Transverse colon (tissue), 4 donors: ENCODE measurements around the gene ZNF500. TPM values are rescaled to one million over a fixed set of nuclear protein-coding genes. Genes with fewer than 3 reads are reported as not detected.

Experiments used
- DNase-seq: peaks from one replicate; pipeline ENCODE4 v3.0.0-alpha.2; 2019
- H3K27ac ChIP-seq, 4 donors: fragments of 200-600 bp; sonication (generic); 2 replicates each; pipeline ENCODE4 v1.5.1; 2016 to 2018; ENCODE audit warnings: inconsistent platforms in 4 of 4
- H3K27me3 ChIP-seq: fragments of 200-600 bp; sonication (generic); 2 replicates; pipeline ENCODE4 v1.5.1; 2017; ENCODE audit warnings: inconsistent platforms
- H3K36me3 ChIP-seq, 4 donors: fragments of 200-600 bp; sonication (generic); 2 replicates each; pipeline ENCODE4 v1.5.1; 2017 to 2019; ENCODE audit warnings: inconsistent platforms in 4 of 4
- H3K4me1 ChIP-seq, 4 donors: fragments of 200-600 bp; sonication (generic); 2 replicates each; pipeline ENCODE4 v1.5.1; 2017 to 2020; ENCODE audit warnings: inconsistent platforms in 4 of 4
- H3K4me3 ChIP-seq, 4 donors: fragments of 200-600 bp; sonication (generic); 1 replicate in 1 of 4; 2 replicates in 3 of 4; pipeline versions ENCODE4 v1.5.1 to v1.6.1; 2017 to 2019; ENCODE audit warnings: inconsistent platforms in 4 of 4
- H3K9me3 ChIP-seq, 2 donors: fragments of 200-600 bp; sonication (generic); 2 replicates each; pipeline ENCODE4 v1.5.1; 2017 to 2019; ENCODE audit warnings: inconsistent platforms in 2 of 2
- EP300 ChIP-seq: sonication (generic); formaldehyde crosslinking; IDR thresholded peaks from one replicate; pipeline ENCODE4 v1.6.1; 2017; ENCODE audit warnings: antibody characterized with exemption, low read depth
- POLR2A ChIP-seq: fragments of 450-650 bp; IDR thresholded peaks from one replicate; pipeline ENCODE4 v1.6.1; 2016; ENCODE audit warnings: antibody characterized with exemption, mild to moderate bottlenecking, moderate library complexity
- POLR2AphosphoS5 ChIP-seq, 3 donors: sonication (generic); formaldehyde crosslinking; IDR thresholded peaks; one replicate each; pipeline ENCODE4 v1.6.1; 2016; ENCODE audit warnings: antibody characterized with exemption in 3 of 3
- WGBS, 2 donors: methylation state at CpG; one replicate each; pipeline ENCODE4 v1.1.5; 2018; ENCODE audit warnings: low coverage in 1 of 2; 5-methylcytosine and 5-hydroxymethylcytosine counted together
- in situ Hi-C, 4 donors: fragments of 200-750 bp; cut with MboI; loops; one replicate each; pipeline versions ENCODE4 v1.15.0 to v1.15.1; 2017; ENCODE audit warnings: low sequenced_read_pairs in 3 of 4, low pct_ligation_motif_present in 1 of 4, low pct_unique_long_range_greater_than_20kb in 1 of 4
- intact Hi-C: fragments of 100-400 bp; cut with DNase I; formaldehyde crosslinking; loops from one replicate; pipeline ENCODE4 v1.15.1; 2023; ENCODE audit warnings: low total_unique reads
- total RNA-seq, 4 donors: library from RNA; depleted of rRNA; stranded (reverse); fragments of >200 nt; gene quantifications; one replicate each; pipeline ENCODE4 v1.1.0, GENCODE V29; 2016
- TF ChIP-seq, protein P1 (sequence below), 5 experiments: fragments of 200-600 bp in 3 of 5; fragments of 450-650 bp in 2 of 5; sonication (generic) in 3 of 5; IDR thresholded peaks; 1 replicate in 2 of 5; 2 replicates in 3 of 5; pipeline ENCODE4 v1.5.1; 2016 to 2017; ENCODE audit warnings: antibody characterized with exemption in 5 of 5, inconsistent platforms in 3 of 5, mild to moderate bottlenecking in 2 of 5, moderate library complexity in 1 of 5

The ZNF500 gene
- total RNA-seq, 4 donors from 2014 or later: 9.7 to 31.2 (median 11.6) TPM

DNA sequence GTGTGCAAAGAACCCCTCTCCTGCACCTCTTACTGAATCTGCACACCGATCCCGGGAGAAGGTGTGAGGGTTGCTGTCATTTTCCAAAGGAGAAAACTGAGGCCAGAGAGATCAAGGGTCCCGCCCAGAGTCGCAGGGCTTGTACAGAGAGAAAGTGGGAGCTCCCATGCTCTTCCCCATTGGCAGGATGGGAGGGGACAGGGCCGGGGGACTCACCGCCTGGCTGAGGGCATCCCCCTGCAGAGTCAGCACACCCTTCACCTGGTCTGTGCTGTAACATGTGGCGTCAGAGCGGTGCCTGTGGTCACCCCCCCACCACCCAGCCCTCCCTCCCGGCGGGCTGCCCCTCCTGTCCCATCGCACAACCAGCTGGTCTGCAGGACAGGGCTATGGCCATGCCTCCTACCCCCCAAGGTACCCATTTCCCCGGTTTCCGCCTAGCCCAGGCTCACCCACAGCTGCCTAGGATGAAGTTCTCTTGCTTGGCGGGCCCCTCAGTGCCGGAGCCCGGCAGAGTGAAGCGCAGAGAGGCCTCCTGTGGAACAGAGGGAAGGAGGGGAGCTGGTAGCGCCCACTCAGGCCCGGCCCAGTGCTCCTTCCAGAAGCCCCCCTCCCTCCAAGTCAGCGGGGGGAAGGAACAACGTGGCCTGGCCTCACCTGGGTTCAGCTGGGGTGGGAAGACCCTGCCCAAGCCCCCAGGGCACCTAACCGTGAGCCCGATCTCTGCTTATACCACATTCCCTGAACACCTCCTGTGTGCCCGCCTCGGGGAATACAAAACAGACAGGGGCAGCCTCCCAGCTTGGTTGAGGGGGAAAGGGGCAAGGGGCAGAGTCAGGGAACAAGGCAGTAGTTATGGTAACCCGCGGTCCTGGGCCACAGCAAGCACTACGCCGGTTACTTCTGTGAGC, 34.3 kb upstream of the ZNF500 start:
- in situ Hi-C loops: no loop called here
- H3K36me3 ChIP-seq: peaks cover 0 to 20% (median 0%) of the 10 kb centered on the region in 4 donors
- DNase-seq: peak; percentile 22

DNA sequence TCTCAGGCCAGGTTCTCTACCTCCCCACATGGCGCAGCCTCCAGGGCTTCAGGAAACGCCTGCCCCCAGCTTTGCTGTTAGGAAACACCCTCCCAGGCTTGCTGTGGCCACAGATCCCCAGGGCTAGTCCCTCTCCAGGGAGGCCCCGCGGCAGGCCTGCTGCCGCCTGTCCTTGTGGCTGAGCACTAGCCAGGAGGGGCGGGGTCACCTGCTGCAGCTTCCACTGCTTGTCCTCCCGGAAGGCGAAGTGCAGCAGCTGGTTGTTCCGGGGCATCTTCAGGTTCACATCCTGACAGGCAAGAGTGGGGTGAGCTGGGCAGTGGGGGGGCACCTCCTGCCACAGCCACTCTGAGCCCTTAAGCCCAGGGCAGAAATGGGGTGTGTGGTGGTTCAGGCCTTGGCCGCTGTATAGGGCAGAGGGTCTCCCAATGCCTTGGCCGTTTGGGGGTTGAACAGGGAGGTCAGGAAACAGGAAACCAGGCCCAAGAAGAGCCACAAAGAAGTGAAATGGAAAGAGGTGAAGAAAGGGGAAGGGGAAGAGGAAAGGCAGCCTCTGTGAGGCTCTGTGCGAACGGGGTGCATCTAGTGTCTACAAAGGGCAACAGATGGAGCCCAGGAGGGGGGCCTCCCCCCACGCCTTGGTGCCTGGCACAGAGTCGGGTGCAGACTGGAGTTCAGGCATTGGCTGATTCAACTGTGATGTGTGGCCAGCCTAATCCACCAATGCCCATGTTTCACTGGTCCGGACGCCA, 33.5 kb upstream of the ZNF500 start:
- Histone ChIP-seq H3K36me3 (peaks cover 0 to 12% (median 0%) of the 10 kb centered on the region in 4 donors), H3K27me3 (no peaks in the 10 kb centered on the region), H3K9me3 (no peaks in the 10 kb centered on the region), H3K4me3 (no peak overlapping the region), H3K27ac (peak overlapping the region; percentile 88 to 97 (median 93)), H3K4me1 (peaks cover 11 to 42% (median 34%) of the 10 kb centered on the region in 4 donors)
- DNase-seq: peak; percentile 80
- intact Hi-C loops (loop anchor here (5.0 kb wide), 1 partner anchor 33 kb away; the partner anchor contains the start of gene ZNF500), in situ Hi-C loops (no loop called here)
- TF ChIP-seq, protein P1, sequence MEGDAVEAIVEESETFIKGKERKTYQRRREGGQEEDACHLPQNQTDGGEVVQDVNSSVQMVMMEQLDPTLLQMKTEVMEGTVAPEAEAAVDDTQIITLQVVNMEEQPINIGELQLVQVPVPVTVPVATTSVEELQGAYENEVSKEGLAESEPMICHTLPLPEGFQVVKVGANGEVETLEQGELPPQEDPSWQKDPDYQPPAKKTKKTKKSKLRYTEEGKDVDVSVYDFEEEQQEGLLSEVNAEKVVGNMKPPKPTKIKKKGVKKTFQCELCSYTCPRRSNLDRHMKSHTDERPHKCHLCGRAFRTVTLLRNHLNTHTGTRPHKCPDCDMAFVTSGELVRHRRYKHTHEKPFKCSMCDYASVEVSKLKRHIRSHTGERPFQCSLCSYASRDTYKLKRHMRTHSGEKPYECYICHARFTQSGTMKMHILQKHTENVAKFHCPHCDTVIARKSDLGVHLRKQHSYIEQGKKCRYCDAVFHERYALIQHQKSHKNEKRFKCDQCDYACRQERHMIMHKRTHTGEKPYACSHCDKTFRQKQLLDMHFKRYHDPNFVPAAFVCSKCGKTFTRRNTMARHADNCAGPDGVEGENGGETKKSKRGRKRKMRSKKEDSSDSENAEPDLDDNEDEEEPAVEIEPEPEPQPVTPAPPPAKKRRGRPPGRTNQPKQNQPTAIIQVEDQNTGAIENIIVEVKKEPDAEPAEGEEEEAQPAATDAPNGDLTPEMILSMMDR (IDR thresholded peaks at IDR 0.05): no peak
- TF ChIP-seq EP300 (no peak), POLR2AphosphoS5 (IDR thresholded peaks at IDR 0.05) (peak in 1 of 3 donors; percentile 26), POLR2A (peak; percentile 44)
- 56 to 63% methylated on average over 2 to 15 of the region's 17 CpGs for WGBS, 2 donors

More for the DNA sequence above, 34.3 kb upstream of the ZNF500 start:
- intact Hi-C loops: loop anchor here (5.0 kb wide), 1 partner anchor 34 kb away; the partner anchor contains the start of gene ZNF500
- no peak for TF ChIP-seq POLR2AphosphoS5 (IDR thresholded peaks at IDR 0.05)
- TF ChIP-seq, protein P1 (IDR thresholded peaks at IDR 0.05): no peak
- TF ChIP-seq EP300: no peak
- no peak for TF ChIP-seq POLR2A
- Histone ChIP-seq H3K4me1 (peaks cover 11 to 42% (median 34%) of the 10 kb centered on the region in 4 donors), H3K27me3 (no peaks in the 10 kb centered on the region), H3K27ac (peak overlapping the region; percentile 88 to 97 (median 93)), H3K4me3 (peak overlapping the region; percentile 59 to 83 (median 78)), H3K9me3 (no peaks in the 10 kb centered on the region)
- WGBS, 2 donors: 43% methylated on average over 29 of the region's 29 CpGs; no CpG with 5 or more reads in 1 of the 2 donors

- Histone ChIP-seq H3K27ac (no peak overlapping the region), H3K27me3 (no peaks in the 10 kb centered on the region), H3K9me3 (no peaks in the 10 kb centered on the region), H3K4me3 (no peak overlapping the region), H3K36me3 (peaks cover 0 to under 1% (median 0%) of the 10 kb centered on the region in 4 donors), H3K4me1 (peaks cover 11 to 42% (median 34%) of the 10 kb centered on the region in 4 donors)
- DNase-seq: no peak
- in situ Hi-C loops (no loop called here), intact Hi-C loops (no loop called here)
- 84% methylated on average over 18 of the region's 19 CpGs; no CpG with 5 or more reads in 1 of the 2 donors for WGBS, 2 donors
- TF ChIP-seq EP300 (no peak), POLR2AphosphoS5 (IDR thresholded peaks at IDR 0.05) (no peak), POLR2A (no peak)
- TF ChIP-seq, protein P1 (IDR thresholded peaks at IDR 0.05): no peak
Measured at GRCh38 chr16:4799171-4799855, 32.4 kb upstream of the ZNF500 start.
